GM12878 (cell line): ENCODE results near the gene COLQ. TPM values are rescaled to one million over a fixed set of nuclear protein-coding genes. Genes with fewer than 3 reads are reported as not detected.

Source experiments
- BMI1 ChIP-seq: fragments of 450-650 bp; IDR thresholded peaks from 2 replicates; pipeline ENCODE4 v1.6.1; 2016; ENCODE audit warnings: mild to moderate bottlenecking, moderate library complexity, borderline replicate concordance
- CBX5 ChIP-seq: sonication (generic); IDR thresholded peaks from 2 replicates; pipeline ENCODE4 v1.6.1; 2016; ENCODE audit warnings: low read depth, moderate library complexity, mild to moderate bottlenecking, inconsistent platforms
- CREM ChIP-seq: IDR thresholded peaks from 2 replicates; pipeline ENCODE4 v1.6.1; 2014; ENCODE audit warnings: antibody characterized with exemption, low read depth
- DPF2 ChIP-seq: fragments of 450-650 bp; IDR thresholded peaks from 2 replicates; pipeline ENCODE4 v1.6.1; 2017; ENCODE audit warnings: mild to moderate bottlenecking
- IKZF1 ChIP-seq: fragments of 450-650 bp; conservative IDR thresholded peaks from 2 replicates; pipeline ENCODE4 v1.6.1; 2017; ENCODE audit warnings: antibody characterized with exemption, mild to moderate bottlenecking
- JUNB ChIP-seq: IDR thresholded peaks from 2 replicates; pipeline ENCODE4 v1.6.1; 2016; ENCODE audit warnings: antibody characterized with exemption, mild to moderate bottlenecking
- KAT2A ChIP-seq: conservative IDR thresholded peaks from 2 replicates; pipeline ENCODE4 v1.6.1; 2011; ENCODE audit warnings: low read depth, low read length; ENCODE audit not compliant: control insufficient read depth
- SP1 ChIP-seq: IDR thresholded peaks from one replicate; pipeline ENCODE4 v1.6.1; 2011; ENCODE audit warnings: low read depth, low read length
- YY1 ChIP-seq: IDR thresholded peaks from 2 replicates; pipeline ENCODE4 v1.6.1; 2011; ENCODE audit warnings: low read depth, mild to moderate bottlenecking, low read length
- ZNF217 ChIP-seq: fragments of 450-650 bp; IDR thresholded peaks from 2 replicates; pipeline ENCODE4 v1.6.1; 2017; ENCODE audit warnings: antibody characterized with exemption, mild to moderate bottlenecking
- ZZZ3 ChIP-seq: IDR thresholded peaks from 2 replicates; pipeline ENCODE4 v1.6.1; 2011; ENCODE audit warnings: low read depth; ENCODE audit not compliant: control insufficient read depth, insufficient read length
- polyA plus RNA-seq, 11 experiments: library from polyadenylated mRNA; depleted of rRNA in 4 of 11; unstranded in 6 of 11; stranded (reverse) in 5 of 11; fragments of >200 nt; fragmentation: Nextera tagmentation in 4 of 11; fragmentation: Illumina TruSeq in 1 of 11; extraction: Ambion mirVana in 4 of 11; extraction: Trizol in 1 of 11; gene quantifications; 1 replicate in 1 of 11; 2 replicates in 10 of 11; pipeline versions ENCODE4 v1.2.1 to v1.2.3, GENCODE V29; 2011 to 2016; ENCODE audit warnings: inconsistent platforms in 2 of 11, missing spikeins in 2 of 11, low read depth in 1 of 11
- total RNA-seq, 4 experiments: library from RNA; depleted of rRNA in 3 of 4; stranded (reverse); fragments of >200 nt in 3 of 4; fragmentation: Illumina TruSeq in 1 of 4; extraction: Trizol in 1 of 4; gene quantifications; 2 replicates each; pipeline versions ENCODE4 v1.2.1 to v1.2.3, GENCODE V29; 2013 to 2021
- TF ChIP-seq, protein P1 (sequence below): fragments of 450-650 bp; IDR thresholded peaks from 2 replicates; pipeline ENCODE4 v1.6.1; 2017; ENCODE audit warnings: mild to moderate bottlenecking, moderate library complexity
- TF ChIP-seq, protein P2 (sequence below): IDR thresholded peaks from 2 replicates; pipeline ENCODE4 v1.6.1; 2012; ENCODE audit warnings: low read depth, low read length, improper control_type of control experiment
- TF ChIP-seq, protein P3 (sequence below): IDR thresholded peaks from 2 replicates; pipeline ENCODE4 v1.6.1; 2011; ENCODE audit warnings: borderline replicate concordance, low read depth, mild to moderate bottlenecking, moderate library complexity, low read length; ENCODE audit not compliant: insufficient read depth, poor library complexity, severe bottlenecking
- TF ChIP-seq, protein P4 (sequence below): IDR thresholded peaks from 2 replicates; pipeline ENCODE4 v1.6.1; 2011; ENCODE audit warnings: borderline replicate concordance, low read depth, mild to moderate bottlenecking, moderate library complexity, mixed read lengths, low read length; ENCODE audit not compliant: insufficient read depth; ENCODE audit errors: extremely low read length
- TF ChIP-seq, protein P5 (sequence below): fragments of 450-650 bp; IDR thresholded peaks from 2 replicates; pipeline ENCODE4 v1.6.1; 2017; ENCODE audit warnings: mild to moderate bottlenecking, low read depth, inconsistent platforms; ENCODE audit not compliant: poor library complexity, severe bottlenecking
- TF ChIP-seq, protein P6 (sequence below): fragments of 450-650 bp; IDR thresholded peaks from 2 replicates; pipeline ENCODE4 v1.6.1; 2017; ENCODE audit warnings: low read depth, mild to moderate bottlenecking, moderate library complexity

COLQ gene
- total and polyA plus RNA-seq, 10 of the 15 experiments (the other 5 are each of a cell fraction or from before 2014, with no cell fraction given): 0.13 to 2.7 (median 0.70) TPM

DNA sequence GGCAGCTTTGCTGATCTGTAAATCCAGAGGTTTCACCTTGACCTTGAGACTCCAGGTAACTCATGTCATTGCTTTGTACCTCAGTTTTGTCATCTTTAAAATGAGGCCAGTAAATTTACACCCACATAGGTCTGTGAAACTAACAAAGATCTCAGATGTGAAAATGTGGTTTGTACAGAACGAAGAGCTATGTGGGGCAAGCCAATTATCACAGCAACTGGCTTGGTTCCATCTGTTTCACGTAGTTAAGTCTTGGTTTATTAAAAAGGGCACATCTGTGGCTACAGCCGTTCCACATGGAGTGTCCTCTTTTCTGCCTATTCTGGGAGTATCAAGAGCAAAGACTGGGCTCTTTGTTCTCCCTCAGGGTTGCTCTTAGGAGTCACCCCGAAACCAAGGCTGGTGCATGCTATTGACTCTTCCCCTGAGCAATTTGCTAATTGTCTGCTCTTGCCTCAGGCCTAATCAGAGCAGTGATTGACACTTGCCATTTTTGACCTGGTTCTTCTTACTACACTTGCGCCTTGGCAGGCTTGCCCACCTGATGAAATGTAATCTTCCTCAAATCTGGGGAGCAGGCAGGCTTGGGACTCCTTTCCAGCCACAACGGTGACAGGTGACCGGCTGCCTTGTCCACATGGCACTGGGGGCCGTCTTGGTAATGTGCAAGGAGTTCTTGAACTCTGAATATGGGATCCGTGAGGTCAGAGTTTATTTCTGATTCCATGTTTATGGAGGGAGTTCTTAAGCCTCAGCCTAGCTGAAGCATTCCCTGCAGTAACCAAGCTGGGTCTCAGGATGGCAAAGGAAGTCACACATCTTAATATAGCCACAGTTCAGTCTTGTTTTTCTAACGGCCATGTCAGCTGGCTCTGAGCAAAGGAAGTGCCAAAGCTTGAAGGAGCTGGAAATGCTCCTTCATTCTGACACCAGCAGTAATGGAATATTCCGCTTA lies 54.0 kb downstream of the COLQ start (continued):
- TF ChIP-seq, protein P1, sequence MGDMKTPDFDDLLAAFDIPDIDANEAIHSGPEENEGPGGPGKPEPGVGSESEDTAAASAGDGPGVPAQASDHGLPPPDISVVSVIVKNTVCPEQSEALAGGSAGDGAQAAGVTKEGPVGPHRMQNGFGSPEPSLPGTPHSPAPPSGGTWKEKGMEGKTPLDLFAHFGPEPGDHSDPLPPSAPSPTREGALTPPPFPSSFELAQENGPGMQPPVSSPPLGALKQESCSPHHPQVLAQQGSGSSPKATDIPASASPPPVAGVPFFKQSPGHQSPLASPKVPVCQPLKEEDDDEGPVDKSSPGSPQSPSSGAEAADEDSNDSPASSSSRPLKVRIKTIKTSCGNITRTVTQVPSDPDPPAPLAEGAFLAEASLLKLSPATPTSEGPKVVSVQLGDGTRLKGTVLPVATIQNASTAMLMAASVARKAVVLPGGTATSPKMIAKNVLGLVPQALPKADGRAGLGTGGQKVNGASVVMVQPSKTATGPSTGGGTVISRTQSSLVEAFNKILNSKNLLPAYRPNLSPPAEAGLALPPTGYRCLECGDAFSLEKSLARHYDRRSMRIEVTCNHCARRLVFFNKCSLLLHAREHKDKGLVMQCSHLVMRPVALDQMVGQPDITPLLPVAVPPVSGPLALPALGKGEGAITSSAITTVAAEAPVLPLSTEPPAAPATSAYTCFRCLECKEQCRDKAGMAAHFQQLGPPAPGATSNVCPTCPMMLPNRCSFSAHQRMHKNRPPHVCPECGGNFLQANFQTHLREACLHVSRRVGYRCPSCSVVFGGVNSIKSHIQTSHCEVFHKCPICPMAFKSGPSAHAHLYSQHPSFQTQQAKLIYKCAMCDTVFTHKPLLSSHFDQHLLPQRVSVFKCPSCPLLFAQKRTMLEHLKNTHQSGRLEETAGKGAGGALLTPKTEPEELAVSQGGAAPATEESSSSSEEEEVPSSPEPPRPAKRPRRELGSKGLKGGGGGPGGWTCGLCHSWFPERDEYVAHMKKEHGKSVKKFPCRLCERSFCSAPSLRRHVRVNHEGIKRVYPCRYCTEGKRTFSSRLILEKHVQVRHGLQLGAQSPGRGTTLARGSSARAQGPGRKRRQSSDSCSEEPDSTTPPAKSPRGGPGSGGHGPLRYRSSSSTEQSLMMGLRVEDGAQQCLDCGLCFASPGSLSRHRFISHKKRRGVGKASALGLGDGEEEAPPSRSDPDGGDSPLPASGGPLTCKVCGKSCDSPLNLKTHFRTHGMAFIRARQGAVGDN: no peak
- TF ChIP-seq IKZF1: peak; percentile 87
- TF ChIP-seq, protein P2, sequence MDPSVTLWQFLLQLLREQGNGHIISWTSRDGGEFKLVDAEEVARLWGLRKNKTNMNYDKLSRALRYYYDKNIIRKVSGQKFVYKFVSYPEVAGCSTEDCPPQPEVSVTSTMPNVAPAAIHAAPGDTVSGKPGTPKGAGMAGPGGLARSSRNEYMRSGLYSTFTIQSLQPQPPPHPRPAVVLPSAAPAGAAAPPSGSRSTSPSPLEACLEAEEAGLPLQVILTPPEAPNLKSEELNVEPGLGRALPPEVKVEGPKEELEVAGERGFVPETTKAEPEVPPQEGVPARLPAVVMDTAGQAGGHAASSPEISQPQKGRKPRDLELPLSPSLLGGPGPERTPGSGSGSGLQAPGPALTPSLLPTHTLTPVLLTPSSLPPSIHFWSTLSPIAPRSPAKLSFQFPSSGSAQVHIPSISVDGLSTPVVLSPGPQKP: no peak
- TF ChIP-seq CREM: no peak
- TF ChIP-seq, protein P3, sequence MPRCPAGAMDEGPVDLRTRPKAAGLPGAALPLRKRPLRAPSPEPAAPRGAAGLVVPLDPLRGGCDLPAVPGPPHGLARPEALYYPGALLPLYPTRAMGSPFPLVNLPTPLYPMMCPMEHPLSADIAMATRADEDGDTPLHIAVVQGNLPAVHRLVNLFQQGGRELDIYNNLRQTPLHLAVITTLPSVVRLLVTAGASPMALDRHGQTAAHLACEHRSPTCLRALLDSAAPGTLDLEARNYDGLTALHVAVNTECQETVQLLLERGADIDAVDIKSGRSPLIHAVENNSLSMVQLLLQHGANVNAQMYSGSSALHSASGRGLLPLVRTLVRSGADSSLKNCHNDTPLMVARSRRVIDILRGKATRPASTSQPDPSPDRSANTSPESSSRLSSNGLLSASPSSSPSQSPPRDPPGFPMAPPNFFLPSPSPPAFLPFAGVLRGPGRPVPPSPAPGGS: no peak
- TF ChIP-seq ZNF217: peak; percentile 98
- TF ChIP-seq, protein P4, sequence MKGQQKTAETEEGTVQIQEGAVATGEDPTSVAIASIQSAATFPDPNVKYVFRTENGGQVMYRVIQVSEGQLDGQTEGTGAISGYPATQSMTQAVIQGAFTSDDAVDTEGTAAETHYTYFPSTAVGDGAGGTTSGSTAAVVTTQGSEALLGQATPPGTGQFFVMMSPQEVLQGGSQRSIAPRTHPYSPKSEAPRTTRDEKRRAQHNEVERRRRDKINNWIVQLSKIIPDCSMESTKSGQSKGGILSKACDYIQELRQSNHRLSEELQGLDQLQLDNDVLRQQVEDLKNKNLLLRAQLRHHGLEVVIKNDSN: no peak
- TF ChIP-seq, protein P5, sequence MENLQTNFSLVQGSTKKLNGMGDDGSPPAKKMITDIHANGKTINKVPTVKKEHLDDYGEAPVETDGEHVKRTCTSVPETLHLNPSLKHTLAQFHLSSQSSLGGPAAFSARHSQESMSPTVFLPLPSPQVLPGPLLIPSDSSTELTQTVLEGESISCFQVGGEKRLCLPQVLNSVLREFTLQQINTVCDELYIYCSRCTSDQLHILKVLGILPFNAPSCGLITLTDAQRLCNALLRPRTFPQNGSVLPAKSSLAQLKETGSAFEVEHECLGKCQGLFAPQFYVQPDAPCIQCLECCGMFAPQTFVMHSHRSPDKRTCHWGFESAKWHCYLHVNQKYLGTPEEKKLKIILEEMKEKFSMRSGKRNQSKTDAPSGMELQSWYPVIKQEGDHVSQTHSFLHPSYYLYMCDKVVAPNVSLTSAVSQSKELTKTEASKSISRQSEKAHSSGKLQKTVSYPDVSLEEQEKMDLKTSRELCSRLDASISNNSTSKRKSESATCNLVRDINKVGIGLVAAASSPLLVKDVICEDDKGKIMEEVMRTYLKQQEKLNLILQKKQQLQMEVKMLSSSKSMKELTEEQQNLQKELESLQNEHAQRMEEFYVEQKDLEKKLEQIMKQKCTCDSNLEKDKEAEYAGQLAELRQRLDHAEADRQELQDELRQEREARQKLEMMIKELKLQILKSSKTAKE: peak; percentile 55
- peak; percentile 36; the same call in 1 of the 2 replicates for TF ChIP-seq BMI1
- no peak for TF ChIP-seq YY1
- TF ChIP-seq SP1: no peak
- no peak for TF ChIP-seq CBX5
- TF ChIP-seq JUNB: no peak
- no peak for TF ChIP-seq ZZZ3
- TF ChIP-seq, protein P6, sequence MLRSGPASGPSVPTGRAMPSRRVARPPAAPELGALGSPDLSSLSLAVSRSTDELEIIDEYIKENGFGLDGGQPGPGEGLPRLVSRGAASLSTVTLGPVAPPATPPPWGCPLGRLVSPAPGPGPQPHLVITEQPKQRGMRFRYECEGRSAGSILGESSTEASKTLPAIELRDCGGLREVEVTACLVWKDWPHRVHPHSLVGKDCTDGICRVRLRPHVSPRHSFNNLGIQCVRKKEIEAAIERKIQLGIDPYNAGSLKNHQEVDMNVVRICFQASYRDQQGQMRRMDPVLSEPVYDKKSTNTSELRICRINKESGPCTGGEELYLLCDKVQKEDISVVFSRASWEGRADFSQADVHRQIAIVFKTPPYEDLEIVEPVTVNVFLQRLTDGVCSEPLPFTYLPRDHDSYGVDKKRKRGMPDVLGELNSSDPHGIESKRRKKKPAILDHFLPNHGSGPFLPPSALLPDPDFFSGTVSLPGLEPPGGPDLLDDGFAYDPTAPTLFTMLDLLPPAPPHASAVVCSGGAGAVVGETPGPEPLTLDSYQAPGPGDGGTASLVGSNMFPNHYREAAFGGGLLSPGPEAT: peak; percentile 71
- no peak for TF ChIP-seq KAT2A
- TF ChIP-seq DPF2: peak; percentile 86
